GM12801 (cell line): ENCODE data around the gene KCNG4.

Experiments
- TF ChIP-seq, protein P1 (sequence below): IDR thresholded peaks from one replicate; pipeline ENCODE4 v1.5.1; 2011; ENCODE audit warnings: control low read depth; ENCODE audit not compliant: insufficient read length; ENCODE audit errors: extremely low read depth

KCNG4 gene

DNA sequence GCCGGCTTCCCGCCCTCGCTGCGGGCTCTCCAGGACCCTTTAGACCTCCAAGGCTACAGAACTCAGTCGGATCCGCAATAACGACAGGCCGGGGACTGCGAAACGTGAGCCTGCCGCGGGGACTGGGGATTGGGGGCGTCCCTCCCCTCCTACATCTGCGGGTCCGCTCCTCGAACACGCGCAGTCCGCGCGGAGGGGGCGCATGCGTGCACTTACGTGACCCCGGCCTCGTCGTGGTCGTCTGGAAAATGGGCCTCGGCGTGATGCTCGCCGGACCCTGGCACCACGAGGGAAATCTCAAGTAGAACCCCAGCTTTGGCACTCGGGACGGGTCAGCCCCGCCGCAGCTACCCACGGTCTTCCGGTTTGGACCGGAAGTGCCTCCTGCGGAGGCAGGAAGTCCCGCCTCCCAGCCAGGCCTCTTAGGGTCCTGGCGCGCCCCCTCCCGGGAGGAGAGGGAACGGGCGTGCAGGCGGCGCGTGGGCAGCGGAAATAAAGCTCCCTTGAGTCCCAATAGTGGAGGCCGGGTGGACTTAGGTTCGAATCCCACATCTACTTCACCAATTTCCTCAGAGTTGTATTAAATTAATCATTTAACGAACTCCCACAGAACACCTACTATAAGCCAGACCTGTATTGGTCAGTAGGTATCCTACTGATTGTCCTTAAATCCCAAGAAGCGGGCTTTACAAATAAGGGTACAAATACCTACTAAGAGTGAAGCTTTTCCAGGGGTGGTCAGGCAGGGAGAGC lies 53.0 kb downstream of the KCNG4 start, which contains the start of gene TAF1C:
Gene TAF1C (minus strand): TSS at position 373 of the 753 bp plus-strand sequence. CDS start 2,069 bp downstream, outside the sequence.
- TF ChIP-seq, protein P1, sequence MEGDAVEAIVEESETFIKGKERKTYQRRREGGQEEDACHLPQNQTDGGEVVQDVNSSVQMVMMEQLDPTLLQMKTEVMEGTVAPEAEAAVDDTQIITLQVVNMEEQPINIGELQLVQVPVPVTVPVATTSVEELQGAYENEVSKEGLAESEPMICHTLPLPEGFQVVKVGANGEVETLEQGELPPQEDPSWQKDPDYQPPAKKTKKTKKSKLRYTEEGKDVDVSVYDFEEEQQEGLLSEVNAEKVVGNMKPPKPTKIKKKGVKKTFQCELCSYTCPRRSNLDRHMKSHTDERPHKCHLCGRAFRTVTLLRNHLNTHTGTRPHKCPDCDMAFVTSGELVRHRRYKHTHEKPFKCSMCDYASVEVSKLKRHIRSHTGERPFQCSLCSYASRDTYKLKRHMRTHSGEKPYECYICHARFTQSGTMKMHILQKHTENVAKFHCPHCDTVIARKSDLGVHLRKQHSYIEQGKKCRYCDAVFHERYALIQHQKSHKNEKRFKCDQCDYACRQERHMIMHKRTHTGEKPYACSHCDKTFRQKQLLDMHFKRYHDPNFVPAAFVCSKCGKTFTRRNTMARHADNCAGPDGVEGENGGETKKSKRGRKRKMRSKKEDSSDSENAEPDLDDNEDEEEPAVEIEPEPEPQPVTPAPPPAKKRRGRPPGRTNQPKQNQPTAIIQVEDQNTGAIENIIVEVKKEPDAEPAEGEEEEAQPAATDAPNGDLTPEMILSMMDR = no peak

DNA sequence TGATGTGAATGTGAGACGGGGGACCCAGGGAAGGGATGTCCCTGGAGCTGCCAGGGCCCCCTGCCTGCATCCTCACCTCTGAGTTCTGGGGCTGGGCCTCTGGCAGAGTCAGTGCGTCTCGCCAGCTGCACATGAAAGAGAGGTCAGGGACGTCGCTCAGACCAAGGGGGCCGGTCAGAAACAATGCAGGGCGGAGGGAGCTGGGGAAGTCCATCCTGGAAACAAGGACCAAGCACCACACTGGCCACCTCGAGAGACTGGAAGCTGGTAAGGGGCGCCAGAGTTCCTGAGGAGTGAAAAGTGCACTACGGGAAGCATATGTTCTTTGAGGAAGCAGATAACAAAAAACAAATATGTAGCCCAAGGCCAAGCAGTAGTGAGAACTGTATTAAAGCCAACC lies 55.0 kb downstream of the KCNG4 start:
- TF ChIP-seq, protein P1 = no peak

DNA sequence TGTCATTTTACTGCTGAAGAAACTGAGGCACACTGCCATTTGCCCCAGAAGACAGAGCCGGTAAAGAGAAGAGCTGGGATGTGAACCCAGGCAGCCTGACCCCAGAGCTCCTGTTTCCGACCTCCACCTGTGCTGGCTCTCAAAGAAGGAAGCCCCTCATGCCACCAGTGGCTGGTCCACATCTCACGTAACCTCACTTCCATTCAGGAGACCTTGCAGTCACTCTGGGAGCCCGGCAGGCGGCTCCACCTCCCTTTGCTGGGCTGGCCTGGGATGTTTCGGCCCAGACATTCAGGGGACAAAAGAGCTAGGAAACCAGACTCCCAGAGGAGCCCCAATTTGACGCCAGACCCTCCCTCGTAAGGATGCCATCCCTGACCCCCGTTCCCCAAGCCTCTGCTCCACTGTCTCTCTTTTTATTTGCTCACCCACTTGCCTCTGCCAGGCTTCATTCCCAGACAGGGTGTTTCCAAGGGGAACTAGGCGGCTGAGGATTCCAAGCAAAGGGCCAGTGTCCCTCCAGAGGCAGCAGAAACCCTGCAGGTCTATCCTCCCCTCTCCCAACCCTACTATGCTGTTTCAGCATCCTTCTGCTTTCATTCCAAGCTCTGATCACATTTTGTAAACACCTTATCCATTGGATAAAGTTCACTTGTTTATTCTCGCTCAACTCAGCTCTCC lies 55.8 kb downstream of the KCNG4 start:
- TF ChIP-seq, protein P1 = no peak

DNA sequence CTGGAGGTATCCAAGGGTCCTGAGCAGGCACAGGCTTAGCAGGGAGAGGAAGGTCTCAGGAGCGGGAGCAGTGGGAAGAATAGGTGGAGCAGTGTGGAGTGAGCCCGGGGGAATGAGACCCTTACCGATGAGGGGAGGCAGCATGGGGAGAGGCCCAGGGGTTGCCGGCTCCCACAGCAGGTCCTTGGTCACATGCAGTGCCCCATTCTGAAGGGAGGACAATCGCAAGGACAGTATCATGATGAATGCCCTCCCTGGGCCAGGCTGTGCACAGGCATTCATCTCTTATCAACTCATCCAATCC lies 56.3 kb downstream of the KCNG4 start:
- TF ChIP-seq, protein P1 = no peak

DNA sequence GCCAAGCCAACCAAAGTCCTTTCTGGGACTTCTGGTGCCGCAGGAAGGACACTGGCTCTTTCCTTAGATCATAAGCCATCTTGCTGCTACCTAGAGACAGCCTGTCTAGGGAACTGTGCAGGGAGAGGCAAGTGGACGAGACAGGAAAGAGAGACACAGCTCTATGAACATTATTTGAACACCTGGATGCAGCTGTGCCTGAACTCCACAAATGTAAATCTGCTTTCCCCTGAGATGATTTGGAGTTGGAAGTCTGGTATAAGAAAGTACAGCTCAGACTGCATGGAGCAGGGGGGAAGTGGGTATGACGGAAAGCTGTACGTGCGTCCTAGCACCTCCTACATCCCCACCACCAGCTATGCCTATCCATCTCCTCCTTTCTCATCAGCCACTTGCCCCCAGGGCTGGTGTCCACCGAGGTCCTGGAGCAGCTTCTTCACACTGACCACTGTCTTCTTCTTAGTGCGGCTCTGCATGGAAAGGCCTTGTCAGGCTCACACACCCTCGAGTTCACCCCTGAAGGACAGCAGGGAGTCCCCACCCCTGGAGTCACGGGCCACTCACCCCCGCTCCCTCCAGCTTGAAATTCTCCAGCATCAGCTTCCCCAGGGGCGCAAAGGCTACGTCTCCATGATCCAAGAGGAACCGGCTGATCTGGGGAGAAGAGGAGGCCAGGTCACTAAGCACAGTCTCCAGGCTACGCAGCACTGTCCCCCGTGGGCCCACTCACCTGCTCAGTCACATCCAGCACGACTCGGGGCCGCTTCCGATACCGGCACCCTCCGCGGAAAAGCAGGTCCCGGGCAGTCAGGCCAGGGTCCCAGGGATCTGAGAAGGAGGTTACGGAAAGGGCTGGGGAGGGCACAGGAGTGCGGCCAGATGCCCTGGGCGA lies 56.9 kb downstream of the KCNG4 start:
- TF ChIP-seq, protein P1 = no peak

DNA sequence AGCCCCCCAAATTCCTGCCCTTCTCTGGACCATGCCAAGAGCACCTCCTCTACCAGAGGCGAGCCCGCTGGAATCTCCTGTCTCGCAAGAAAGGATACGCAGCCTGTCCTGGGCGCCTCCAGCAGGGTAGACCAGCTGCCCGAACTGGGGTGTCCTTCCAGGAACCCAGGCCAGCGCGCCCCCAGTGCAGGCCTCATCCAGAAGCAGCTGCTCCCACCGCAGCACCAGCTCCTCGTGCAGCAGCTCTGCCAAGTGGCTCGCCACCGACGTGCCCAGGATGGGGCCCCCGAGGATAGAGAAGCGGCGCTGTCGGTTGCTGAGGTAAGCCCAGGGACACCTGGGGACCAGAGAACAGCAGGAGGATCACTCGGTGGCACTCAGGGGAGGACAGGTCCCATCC lies 57.7 kb downstream of the KCNG4 start:
- TF ChIP-seq, protein P1 = no peak
